Activated CD4-positive, CD25-positive, alpha-beta regulatory T cell treated with anti-CD3 and anti-CD28 coated beads, Interleukin-2, amount 50 U/mL, for 24 hours (primary cell): ENCODE data around the gene CLTCL1.
A peak's percentile ranks its signal among the peaks of the same experiment; 100 is the strongest.
"Not testable (repeated sequence)": the region's sequence is repeated elsewhere in the genome, so short reads cannot be mapped to it uniquely, and the experiment has no call there.

ENCODE experiments used
- ATAC-seq, 2 donors: fragments of 150-1000 bp; cut with Tn5 transposase; one replicate each; pipeline ENCODE4 v1.10.0; 2021; ENCODE audit warnings: mild to moderate bottlenecking in 1 of 2, moderate library complexity in 1 of 2

Gene CLTCL1

DNA sequence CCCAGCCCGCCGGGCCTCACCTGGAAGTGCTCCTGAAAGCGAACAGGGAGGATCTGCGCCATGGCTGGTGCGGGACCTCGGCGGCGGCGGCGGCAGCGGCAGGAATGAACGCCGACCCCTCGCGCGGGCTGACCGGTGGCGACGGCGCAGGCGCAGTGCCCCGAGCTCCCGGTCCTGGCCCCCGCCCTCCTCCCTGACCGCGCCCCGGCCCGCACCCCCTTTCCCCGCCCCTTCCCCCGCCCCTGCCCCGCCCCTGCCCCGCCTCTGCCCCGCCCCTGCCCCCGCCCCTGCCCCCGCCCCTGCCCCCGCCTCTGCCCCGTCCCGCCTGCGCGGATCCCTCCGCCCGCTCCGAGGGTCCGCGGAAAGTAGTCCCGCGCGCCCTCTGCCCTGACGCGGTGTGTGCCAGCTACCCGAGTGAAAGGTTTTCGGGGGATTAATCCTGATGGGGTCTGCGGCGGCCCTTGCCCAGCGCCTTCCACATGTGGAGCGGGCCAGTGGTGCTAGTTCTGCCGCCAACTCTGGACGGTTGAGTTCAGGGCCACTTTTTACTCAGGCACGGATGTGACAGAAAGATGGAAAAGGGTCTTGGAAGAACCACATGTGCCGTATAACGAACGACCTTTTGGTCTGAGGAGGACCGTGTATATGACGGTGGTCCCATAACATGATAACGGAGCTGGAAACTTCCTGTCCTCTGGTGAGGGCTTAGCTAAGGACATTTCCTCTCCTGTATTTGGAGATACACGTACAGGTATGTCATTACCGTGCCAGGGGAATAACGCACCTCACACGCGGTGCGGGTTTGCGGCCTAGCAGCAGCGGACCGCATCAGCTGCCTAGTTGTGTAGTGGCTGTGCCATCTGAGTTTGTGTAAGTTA, at the start of gene CLTCL1:
TSS of gene CLTCL1 (minus strand) at position 140 of the 878 bp plus-strand sequence. CDS start at position 62, 78 bp downstream.
- ATAC-seq = peak; percentile 56 to 65

DNA sequence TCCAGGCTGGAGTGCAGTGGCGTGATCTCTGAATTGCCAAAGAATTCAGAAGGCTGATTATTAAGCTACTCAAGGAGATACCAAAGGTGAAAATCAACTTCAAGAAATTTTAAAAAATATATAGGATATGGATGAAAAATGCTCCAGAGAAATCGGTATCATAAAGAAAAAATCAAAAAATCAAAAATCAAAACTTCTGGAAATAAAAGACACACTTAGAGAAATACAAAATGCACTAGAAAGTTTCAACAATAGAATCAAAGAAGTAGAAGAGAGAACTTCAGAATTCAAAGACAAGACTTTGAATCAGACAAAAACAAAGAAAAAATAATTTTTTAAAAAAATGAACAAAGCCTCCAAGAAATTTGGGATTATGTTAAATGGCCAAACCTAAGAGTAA, 45.6 kb upstream of the CLTCL1 start:
- ATAC-seq = no peak

GRCh38 chr22:19336133-19337075, 44.9 kb upstream of the CLTCL1 start:
- no peak for ATAC-seq

DNA sequence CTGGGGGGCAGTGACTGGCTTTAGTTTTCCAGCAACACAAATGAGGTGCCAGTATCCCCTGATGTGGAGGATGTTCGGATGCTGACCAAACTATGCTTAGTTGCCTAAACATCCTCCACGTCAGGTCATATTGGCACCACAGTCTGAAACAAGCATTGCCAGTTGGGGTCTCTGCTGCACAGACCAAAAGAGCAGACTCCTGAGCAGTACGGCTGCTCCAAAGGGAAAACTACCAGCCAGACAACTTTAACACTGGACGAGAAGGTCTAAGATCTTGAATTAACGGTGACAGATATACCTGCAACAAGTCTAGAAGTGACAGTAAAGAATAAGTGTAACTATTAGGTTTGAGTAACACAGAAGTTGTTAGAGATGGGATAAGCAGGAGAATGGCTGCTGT, 40.5 kb upstream of the CLTCL1 start:
- no peak for ATAC-seq

DNA sequence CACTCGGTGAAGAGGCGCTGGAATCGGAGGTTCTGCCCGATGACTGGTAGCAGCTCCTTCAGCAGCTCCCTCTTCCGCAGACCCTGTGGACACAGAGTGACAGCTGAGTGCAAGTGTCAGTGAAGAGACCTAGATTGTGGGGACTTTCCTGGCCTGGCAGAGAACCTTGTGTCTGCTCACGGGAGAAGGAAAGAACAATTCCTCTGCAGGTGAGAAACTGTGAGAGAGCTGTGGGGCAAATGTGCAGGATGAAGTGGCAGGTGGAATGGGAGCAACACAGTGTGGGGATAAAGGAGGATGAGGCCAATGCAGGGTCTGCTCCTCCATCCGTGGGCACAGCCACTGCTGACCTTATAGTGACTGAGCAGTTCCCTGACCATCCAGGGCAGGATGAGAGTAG, 40.0 kb upstream of the CLTCL1 start:
- ATAC-seq = no peak

GRCh38 chr22:19330865-19331418, 39.4 kb upstream of the CLTCL1 start:
- no peak for ATAC-seq

- not testable (repeated sequence) for ATAC-seq
These were observed 38.7 kb upstream of the CLTCL1 start for GRCh38 chr22:19330205-19330604.

DNA sequence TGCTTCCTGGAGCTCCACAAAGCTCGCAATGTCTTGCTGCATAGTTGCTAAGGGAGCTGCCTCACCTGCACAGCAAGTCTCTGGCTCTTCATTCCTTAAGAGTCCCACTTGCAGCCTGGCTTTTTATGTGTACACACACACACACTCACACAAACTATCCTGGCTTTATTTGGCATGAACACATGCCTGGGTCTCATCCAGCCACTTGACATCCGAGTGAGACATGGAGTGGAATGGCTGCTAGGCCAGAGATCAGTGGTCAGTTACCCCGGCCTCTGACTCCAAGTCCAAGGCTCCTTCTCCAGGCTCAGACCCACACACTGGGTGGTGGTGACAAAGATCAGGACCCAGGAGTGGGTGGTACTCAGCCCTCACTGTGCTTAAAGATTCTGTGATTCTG, 37.9 kb upstream of the CLTCL1 start:
- ATAC-seq = no peak

DNA sequence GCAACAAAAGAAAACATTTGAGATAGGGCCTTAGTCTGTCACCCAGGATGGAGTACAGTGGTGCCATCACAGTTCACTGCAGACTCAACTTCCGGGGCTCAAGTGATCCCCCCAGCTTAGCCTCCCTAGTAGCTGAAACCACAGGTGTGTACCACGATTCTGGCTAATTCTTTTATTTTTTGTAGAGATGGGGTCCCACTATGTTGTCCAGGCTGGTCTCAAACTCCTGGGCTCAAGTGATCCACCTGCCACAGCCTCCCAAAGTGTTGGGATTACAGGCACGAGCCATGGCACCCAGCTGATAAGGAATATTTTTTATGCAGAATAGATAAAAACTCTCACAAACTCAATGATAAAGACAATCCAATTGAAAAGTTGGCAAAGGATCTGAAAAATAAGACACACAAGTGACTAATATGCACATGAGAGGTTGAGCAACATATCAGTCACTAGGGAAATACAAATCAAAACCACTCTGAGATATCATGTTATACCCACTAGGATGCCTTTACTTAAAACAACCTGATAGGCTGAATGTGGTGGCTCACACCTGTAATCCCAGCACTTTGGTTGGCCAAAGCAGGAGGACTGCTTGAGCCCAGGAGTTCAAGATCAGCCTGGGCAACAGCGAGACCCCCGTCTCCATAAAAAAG, 33.9 kb upstream of the CLTCL1 start:
- ATAC-seq = no peak

- not testable (repeated sequence) for ATAC-seq
These were observed 31.9 kb upstream of the CLTCL1 start for GRCh38 chr22:19323420-19323819.

DNA sequence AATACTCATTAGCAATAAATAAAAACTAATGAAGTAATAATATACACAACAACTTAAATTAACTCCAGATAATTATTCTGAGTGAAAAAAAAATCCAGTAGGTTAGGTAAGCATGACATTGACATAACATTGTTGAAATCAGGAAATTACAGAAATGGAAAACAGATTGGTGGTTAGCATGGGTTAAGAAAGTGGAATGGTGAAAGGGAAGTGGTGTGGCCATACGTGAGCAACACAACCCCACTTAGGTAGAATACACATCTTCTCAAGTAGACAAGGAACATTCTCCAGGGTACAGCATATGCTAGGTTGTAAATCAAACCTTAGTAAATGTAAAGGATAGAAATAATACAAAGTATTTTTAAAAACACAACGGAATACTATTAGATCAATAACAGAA, 30.2 kb upstream of the CLTCL1 start:
- ATAC-seq = no peak

DNA sequence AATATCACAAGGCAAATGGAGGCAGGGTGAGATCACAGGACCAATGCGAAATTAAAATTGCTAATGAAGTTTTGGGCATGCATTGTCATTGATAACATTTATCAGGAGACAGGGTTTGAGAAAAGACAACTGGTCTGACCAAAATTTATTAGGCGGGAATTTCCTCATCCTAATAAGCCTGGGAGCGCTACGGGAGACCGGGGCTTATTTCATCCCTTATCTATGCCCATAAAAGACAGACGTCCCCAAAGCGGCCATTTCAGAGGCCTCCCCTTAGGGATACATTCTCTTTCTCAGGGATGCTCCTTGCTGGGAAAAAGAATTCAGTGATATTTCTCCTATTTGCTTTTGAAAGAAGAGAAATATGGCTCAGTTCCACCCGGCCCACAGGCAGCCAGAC, 28.6 kb upstream of the CLTCL1 start:
- ATAC-seq = not testable (repeated sequence)

DNA sequence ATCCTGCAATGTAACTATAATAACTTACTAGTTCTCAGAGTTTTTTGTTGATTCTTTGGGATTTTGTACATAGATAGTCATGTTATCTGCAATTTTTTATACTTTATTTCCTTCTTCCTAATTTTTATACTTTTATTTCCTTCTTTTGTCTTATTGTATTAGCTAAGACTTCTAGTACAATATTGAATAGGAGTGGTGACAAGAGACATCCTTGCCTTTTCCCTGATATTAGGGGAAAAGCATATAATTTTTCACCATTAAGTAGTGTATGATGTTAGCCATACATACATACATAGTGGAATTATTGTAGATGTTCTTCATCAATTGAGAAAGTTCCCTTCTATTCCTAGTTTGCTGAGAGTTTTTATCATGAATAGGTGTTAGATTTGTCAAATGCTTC, 27.8 kb upstream of the CLTCL1 start:
- no peak for ATAC-seq

DNA sequence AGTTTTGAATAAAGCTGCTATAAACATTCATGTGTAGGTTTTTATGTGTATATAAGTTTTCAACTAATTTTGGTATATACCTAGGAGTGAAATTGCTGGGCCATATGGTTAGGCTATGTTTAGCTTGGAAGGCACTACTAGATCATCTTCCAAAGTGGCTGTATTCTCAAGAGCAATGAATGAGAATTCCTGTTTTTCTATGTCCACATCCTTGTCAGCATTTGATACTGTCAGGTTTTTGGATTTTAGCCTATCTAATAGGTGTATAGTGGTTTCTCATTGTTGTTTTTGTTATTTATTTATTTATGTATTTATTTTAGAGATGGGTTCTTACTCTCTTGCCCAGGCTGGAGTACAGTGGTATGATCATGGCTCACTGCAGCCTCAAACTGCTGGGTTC, 26.3 kb upstream of the CLTCL1 start:
- ATAC-seq = no peak

- no peak for ATAC-seq
These were observed 16.4 kb upstream of the CLTCL1 start for GRCh38 chr22:19307872-19308271.

DNA sequence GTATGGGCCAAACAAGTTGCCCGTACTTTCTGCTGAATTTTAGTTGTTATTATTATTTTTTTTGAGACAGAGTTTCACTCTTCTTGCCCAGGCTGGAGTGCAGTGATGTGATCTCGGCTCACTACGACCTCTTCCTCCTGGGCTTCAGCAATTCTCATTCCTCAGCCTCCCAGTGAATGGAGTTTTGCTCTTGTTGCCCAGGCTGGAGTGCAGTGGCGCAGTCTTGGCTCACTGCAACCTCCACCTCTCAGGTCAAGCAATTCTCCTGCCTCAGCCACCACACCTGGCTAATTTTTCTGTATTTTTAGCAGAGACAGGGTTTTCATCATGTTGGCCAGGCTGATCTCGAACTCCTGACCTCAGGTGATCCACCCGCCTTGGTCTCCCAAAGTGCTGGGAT, 15.0 kb upstream of the CLTCL1 start:
- not testable (repeated sequence) for ATAC-seq

- no peak for ATAC-seq
These were observed 13.0 kb upstream of the CLTCL1 start for GRCh38 chr22:19304547-19304946.

- no peak for ATAC-seq
These were observed 12.3 kb upstream of the CLTCL1 start for GRCh38 chr22:19303785-19304184.

- ATAC-seq = no peak
These were observed 4.2 kb upstream of the CLTCL1 start for GRCh38 chr22:19295733-19296132.

DNA sequence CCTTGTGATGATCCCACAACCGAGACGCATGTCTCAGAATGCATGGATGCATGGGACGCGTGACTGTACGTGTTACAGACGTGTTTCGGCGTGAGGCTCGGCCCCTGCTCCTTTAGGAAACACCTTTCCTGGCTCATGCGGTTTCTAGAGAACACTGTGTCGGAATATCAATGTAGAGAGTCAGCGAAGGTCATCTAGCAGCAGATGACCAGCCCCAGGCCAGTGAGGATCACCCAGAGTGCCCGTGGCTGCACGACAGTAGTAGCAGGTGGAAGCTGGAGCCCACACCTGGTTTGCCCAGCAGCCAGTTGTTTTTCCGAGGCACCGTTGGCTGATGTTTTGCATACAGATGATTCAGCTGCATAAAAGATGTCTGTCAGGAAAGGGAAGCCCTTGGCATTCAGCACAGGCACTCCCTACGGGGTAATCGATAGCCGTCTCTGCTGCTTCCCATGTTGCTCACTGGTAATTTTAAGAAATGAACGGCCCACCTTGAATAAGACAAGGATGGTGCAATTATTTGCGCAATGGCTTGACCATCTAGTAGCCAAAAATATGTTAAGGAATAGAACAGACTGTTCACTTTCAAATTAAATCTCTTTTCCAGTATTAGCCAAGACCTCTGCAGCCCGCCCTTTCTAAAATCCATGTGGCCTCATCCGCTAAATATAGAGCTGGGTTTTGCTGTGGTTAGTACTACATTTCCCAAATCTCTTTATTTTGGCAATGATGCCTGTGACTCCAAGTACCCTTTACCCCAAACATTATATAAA, 1.1 kb upstream of the CLTCL1 start:
- ATAC-seq = no peak

DNA sequence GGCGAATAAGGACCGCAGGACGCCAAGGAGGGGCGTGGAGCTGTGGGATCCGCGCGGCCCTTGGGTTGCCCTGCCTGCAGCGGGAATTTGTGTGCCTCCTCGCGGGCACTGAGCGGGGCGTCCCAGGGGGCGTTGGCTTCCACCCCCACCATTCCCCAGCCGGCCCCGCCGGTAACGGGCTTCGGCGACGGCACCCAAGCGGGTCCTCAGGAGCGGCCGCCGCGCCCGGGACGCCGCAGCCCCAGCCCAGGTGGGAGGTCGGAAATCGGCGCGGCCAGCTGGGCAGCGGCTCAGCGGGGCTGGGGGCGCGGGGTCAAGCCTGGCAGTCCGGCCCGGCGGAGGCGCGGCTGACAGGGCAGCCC, 320 bp downstream of the CLTCL1 start:
- peak; percentile 20 to 26 for ATAC-seq
